CD4-positive, alpha-beta T cell treated with Interleukin-4 for 1 hour (primary cell): ENCODE results near the gene ATP2B3.

Source experiments
- DNase-seq, 2 donors: peaks; one replicate each; pipeline ENCODE4 v3.0.0-alpha.2; 2020 to 2022

Gene ATP2B3

DNA sequence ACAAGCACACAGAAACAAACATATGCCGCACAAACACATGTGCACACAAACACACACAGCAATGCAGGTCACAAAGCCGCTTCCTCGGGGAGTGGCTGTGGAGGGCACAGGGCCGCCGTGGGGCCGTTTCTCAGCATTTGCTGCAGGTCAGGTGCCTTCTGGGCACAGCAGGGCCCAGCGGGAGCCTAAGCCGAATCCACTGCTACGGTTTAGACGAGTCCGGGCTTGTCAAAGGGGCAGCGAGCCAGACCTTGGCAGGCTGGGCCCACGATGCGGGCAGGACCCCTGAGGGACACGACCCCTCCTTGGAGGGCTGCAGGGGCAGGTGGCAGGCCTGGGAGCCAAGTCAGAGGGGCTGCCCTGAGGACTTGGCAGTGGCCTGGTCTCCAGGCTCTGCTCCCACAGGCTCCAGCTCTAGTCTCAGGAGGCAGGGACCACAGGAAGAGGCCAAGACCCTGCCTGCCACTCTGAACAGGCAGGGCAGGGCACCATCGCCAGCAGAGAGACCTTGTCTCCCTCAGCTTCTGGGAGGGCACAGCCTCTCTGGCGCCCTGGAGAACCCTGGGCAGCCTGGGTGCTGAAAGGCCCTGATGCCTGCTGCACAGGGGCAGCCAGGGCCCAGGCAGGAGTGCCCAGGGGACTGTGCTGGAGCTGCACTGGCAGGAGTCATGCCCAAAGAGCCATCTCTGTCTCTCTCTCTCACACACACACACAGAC, 5.5 kb upstream of the ATP2B3 start:
- no peak for DNase-seq

DNA sequence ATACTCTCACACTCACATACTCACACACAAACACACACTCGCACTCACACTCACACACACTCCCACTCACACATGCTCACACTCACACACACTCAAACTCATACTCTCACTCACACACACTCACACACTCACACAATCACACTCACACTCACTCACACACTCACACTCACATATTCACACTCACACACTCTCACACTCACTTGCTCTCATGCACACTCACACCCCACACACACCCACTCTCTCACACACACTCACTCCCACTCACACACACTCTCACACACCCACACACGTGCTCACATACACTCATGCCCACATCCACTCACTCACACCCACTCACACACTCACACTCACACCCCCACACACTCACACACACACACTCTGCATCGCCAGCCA, 4.9 kb upstream of the ATP2B3 start:
- no peak for DNase-seq

DNA sequence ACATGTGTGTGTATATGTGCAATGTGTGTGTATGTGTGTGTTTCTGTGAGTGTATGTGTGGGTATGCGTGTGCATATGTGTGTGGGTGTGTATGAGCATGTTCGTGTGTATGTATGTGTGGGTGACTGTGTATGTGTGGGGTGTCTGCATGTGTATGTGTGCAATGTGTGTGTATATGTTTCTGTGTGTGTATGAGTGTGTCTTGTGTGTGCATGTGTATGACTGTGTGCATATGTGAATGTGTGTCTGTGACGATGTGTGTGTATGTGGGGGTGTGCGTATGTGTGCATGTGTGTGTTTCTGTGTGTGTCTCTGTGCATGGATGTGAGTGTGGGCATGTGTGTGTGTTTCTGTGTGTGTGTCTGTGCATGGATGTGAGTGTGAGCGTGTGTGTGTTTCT, 4.2 kb upstream of the ATP2B3 start:
- no peak for DNase-seq

DNA sequence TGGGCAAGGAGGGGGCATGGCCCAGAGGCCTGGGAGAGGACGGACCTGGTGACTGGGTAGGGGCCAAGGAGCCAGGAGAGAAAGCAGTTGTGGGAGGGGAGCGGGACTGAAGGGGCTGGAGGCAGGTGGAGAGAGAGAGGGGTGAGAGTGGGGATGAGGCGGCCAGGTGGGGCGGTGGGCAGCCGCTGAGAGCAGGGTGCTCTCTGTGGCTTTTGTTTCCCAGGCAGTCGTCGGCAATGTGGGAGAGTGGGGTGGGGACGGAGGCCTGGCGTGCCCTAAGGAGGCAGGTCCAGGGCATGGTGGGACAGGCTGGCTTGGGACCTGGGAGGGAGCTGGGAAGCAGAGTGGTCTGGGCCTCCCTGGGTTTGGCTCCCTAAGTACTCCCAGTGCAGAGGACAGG, 3.2 kb upstream of the ATP2B3 start:
- no peak for DNase-seq

DNA sequence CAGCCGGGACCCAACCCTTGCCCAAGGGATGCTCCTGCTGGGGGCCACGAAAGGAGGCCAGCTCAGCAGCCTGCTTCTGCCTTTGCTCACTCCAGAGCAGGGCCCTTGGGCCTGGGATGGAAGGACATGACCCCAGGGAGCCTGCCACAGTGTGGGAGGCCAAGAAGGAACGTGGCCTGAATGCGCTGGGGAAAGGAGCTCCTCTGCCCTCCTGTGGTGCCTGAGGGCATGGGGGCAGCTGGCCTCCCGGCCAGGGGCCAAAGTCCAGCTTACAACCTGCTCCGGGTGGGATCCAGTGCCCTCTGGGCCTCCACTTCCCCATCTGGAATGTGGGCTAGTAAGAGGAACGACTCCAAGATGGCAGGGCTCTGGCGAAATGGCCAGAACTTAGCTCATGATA, 2.0 kb upstream of the ATP2B3 start:
- DNase-seq: no peak

DNA sequence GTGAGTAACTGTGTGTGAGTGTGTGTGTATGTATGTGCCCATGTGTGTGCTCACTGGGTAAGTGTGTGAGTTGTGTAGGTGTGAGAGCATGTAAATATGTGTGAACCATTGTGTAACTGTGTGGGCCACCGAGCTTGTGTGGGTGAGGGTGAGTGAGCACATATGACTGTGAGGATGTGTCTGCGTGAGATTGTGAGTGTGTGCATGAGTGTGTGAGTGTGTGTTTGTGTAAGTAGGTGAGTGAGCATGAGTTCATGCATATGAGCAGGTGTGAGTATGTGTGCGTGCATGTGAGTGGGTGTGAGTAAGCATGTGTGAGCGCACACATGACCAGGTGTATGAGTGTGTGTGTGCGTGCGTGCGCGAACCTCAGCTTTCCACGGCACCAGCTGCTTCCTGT, 1.4 kb upstream of the ATP2B3 start:
- DNase-seq: no peak

DNA sequence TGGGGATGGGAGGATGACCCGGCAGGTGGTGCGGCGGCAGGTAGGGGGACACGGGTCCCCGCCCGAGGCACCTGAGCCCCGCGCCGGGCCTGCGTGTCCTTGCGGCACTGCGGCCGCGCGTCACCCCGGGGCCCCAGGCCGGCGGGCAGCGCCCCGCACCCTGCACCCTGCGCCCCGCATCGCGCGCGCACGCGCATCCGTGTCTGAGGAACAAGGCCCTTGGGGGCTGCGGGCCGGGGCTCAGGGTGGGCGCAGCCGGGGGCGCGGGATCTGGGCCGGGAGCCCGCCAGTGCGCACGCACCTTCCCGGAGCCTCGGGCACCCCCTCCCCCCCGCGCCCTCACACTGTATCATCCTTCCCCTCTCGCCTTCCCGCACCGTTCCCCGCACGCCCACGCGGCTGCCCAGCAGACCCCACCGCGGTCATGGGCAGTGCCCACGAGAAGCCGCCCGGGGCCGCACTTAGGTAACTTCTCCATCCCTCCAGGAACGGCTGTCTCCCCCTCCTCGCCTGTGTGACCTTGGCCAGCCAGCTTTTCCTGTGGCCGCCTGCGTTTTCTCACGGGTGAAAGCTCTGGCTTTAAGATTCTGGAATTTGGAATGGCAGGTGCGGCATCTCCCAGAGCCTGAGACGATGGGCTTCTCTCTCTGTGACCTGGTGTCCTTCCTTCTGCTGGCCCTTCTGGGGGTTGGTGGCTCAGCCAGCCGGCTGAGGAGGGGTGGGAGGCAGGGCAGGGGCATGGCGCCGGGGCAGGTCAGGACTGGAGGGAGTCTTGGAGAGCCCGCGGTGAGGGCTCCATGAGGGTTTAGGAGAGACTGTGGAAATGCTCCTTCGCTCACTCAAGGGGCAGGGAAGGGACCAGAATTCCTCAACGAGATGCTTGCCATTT, 748 bp downstream of the ATP2B3 start:
- no peak for DNase-seq

DNA sequence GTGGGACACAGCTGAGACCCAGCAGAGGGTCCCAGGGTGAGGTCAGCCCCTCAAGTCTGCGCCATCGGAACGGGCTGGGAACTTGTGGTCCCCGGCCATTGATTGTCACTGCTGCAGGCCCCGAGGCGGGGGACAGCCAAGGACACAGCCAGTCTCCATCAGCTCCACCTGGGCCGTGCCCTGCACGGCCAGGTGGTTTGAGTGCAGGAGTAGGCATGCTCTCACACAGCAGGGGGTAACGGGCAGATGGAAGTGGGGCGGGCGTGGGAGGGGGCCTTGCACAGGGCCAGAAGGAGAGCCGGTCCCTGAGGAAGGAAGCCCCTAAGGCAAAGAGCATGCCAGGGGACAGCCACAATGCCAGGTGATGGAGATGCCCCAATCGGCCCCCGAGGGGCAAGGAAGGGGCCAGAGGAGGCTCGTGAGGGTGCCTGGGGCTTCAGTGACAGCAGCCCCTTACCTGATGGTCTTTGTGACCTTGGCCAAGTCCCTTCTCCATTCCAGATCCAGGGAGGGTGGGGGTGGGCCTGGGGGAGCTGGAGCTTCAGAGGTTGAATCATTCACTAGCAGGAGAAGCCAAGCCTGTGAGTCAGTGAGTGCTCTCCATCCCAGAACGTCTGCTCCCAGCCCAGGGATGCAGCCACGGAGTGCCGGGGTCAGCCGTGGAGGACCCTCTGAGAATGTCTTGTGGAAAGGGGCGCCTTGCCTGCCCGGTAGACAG, 2.3 kb downstream of the ATP2B3 start:
- DNase-seq: no peak

DNA sequence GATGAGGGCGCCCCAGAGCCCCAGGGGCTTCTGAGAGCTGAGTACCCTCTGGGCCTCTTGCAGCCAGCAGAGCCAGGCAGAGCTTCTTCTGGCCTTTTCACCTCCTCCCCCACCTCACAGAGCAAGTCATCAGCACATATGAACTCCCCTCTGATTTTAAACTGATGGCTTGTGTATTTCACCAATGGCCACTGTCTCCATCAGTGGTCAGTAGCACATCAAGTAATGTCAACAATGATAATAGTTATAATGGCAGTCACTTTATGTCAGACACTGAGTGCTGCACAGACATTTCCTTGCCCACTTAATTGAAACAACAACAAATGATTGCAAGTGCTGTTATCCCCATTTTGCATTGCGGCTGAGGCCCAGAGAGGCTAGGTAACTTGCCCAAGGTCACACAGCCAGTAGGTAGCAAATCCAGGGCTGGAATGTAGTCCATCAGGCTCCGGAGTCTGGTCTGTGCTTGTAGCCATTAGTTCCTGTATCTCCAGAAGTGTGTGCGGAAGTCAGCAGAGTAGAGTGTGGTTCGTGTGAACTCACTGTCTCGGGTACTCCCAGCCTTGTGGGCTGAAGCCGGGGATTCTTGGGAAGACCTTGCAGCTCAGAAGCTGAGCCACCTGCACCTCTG, 3.0 kb downstream of the ATP2B3 start:
- no peak for DNase-seq

DNA sequence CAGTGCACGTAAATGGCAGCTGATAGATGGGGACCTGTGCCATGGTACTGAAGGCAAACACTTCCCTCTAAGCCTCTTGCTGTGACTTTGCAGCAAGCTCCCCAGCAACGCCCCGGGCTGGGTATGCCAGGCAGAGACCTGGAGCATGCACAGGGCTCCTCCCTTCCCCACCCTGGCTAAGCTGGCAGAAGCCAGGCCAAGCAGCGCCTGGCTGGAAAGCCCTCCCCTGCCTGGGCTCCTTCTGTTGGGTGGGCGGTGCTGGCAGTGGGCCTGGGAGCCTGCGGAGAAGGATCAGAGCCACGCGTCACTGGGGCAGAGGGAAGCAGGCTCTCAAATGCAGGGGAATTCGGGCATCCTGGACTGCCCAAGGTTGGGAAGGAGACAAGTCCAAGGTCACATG, 3.6 kb downstream of the ATP2B3 start:
- no peak for DNase-seq

DNA sequence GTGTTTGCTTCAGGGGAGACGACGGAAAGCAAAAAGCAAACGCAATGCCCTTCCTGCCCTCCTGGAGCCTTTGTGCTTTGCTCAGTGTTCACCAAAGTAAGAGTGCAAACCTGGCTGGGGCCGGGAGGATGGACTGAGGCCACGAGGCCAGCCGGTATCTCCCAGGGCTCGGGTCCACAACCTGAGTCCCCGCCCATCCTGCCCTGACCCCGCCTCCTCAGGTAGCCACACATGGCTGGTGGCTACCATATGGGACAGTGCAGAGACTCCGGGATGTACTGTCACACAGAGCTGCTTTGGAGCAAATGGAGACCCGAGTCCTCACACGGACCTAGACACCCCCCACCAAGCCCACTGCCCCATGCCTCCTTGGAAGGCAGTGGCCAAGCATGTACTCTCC, 4.8 kb downstream of the ATP2B3 start:
- DNase-seq: no peak

DNA sequence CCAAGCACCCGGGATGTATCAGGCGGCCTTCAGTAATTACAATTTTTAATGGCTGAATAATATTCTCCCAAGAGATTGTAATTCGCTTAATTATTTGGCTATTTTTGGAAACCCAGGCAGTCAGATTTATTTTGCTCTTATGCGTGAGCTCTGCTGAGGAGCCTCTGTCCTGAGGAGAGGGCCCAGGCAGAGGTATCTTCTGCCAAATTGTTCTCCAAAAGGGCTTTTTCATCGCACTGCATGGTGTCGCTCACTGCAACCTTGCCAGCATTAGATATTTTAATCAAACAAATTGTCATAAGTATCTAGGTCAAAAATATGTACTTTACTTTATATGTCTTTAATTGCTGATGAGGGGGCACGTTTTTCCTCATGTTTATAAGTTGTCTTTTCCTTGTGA, 5.8 kb downstream of the ATP2B3 start:
- no peak for DNase-seq

DNA sequence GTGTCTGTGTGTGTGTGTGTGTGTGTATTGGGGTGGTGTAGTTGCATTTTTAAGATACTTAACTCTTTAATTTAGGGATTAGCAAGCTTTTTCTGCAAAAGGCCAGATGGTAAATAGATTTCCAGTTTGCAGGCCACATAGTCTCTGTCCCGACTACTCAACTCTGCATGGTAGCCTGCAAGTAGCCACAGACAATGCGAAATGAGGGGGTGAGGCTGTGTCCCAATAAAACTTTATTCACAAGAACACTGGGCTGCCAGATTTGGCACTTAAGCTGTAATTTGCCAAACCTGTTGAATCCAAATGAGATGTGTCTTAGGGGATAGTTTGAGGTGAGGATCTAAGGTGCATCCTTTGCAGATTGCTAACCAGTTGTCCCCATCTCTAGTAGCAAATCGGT, 6.8 kb downstream of the ATP2B3 start:
- no peak for DNase-seq

DNA sequence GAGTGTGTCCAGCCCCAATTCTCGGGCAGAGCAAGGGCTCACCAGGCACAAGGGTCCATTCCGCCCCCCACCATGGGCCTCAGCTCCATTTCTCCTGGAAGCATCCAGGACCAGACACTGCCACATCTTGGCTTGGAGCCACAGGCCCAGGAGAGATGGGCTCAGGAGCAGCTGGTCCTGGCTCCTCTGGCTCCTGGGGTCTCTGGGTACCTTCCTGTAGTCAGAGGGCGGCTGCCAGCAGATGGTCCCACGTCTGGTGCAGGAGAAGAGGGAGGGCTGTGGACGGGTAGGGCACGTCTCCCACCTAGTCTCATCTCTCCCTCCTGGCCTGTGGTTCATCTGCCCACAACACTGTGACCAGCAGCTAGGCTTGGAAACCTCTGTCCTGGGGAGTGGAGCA, 8.0 kb downstream of the ATP2B3 start:
- no peak for DNase-seq

DNA sequence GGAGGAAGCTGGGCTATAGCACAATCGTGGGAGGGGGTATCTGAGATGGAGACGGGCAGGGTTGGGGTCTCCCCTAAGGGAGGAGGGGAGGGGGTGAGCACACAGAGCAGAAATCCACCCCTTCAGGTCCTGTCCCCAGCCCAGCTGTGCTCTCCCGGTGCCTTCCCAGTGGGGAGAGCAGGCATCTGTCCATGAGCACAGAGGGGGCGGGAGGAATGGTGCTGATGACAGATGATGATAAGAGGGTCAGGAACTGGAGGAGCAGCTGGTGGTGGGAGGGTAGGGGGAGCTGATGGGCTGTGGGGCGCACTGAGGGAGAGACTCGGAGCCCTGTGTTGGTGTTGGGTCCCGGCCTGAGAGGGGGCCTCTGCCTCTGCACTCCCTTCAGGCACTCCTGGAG, 8.6 kb downstream of the ATP2B3 start:
- no peak for DNase-seq

DNA sequence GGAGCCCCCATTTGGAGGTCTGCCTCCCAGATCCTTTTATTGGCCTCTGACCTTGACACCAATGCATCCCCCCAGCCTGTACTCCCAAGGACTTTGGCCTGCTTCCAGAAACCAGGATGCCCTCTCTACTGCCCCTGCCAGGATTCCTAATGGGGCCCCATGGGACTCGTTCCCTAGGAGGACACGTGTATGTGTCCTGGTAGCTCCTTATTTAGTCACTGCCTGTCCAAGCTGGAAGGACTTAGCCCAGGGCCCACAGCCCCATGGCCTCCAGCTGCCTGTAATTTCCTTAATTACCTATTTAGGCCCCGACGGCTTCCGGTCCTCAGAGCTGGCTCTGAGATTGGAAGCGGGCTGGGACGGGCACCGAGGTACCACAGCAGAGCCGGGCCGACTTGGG, 9.4 kb downstream of the ATP2B3 start:
- DNase-seq: no peak

DNA sequence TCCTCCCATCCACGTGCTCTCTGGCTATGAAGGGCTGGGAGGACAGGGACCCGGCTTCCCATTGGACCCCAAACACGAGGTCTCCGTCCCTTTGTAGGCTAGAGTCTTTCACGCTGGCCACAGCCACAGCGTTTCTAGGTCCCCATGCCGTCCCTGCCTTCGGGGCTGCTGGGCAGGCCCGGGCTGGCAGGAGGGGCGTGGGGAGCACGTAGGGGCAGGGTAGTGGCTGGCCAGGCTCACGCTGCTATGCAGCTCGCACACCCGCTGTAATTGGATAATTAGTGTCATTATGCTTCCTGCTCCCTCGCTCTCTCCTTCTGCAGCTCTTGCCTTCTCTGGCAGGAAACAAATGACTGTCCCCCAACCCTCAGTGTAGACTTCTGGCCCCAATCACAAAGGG, 9.8 kb downstream of the ATP2B3 start:
- DNase-seq: no peak

DNA sequence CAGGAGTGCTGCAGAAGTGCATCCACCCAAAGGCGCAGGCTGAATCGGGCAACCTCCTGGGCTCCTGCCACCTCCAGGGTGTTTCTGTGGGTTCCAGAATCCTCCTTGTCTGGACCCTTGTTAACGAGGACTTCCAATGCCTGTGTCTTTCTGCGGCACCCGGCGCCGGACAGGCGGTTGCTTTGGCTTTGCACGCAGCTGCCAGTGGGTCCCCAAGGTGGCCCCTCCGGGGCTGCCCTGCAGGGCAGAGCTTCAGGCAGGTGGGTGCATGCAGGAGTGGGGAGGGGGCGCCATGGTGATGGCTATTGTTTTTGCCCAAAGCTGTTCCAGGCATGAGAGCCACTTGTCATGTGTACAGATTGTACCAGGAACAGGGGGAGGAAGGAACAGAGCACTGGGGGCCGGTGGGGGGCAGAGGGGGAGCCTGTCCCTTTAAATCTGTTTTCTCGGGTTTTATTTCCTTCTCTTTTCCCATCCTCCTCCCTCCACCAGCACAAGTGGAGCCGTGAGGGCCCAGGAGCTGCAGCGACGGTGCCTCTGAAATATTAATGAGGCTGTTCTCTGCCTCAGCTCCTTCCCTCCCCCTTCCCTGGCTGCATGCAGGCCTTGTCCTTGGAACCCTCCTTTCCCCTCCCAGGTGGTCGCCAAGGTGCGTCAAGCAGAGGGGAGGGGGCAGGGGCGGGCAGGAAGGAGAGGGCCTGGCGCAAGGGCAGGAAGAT, 13.1 kb downstream of the ATP2B3 start:
- DNase-seq: no peak

DNA sequence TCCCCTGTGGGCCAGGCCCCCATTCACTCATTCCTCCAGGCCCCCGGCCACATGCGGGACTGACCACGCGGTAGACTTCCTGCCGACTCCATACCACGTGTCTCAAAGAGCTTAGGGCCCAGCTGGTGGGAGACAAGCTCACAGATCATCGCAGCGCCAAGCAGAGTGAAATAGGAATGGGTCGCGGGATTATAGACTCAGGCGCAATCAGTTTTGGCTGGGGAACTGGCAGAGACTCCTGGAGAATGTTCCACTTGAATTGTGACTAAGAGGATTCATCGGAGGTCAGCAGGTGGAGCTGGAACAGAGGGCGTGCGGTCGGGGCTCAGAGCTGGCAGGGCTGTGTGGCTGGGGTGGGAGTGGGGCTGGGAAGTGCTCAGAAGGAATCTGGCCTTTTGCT, 15.6 kb downstream of the ATP2B3 start:
- DNase-seq: no peak

DNA sequence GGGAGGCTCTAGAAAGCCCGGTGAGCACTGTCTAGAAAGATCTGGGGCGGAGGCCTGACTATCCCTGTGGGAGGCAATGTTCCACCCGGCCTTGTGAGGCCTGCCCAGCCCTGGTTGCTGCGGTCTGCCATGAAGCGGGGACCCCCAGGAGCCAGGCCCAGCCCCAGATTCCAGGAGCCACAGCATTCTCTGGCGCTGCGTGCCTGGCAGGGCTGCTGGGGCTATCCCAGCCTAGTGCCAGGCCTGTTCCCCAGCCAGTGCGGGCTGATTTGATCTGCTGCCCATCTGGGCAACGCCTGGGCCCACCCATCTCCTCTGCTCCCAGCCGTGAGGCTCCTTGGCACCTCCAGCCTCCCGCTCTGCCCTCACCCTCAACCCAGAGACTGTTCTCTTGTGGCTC, 19.6 kb downstream of the ATP2B3 start:
- DNase-seq: no peak

DNA sequence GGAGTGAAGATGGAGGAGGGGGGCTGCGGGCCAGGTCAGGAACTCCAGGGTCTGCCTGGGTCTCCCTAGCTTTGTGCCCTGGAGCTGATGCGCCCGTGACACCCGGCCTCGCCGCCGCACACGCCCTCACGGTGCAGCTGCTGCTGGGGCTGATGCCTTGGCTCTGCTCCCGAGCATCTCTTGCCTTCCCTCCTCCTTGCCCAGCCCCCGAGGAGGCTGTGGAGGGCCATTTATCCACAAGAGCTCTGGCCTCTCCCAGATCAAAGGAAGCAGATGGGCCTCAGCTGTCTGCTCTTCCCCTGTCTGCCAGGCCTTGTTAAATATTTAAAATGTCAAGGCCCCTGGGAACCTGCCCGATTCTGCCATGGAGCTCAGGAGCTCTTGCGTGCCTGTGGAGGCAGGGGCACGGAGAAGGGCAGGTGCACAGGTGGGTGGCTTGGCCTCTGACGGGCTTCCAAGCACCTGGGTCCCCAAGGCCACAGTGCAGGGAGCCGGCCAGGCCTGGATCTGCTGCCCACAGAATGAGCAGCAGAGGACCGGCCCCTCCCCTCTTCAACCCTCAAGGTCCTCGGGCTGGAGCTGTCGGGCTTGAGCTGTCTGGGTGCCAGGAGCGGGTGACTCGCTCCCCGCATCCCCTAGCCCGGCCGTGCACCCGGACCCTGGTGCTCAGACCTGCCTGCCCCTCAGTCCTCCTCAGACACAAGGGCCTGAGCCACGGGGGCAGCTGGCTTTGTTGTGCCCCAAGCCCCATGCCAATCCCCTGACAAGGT, 20.3 kb downstream of the ATP2B3 start:
- DNase-seq: no peak

DNA sequence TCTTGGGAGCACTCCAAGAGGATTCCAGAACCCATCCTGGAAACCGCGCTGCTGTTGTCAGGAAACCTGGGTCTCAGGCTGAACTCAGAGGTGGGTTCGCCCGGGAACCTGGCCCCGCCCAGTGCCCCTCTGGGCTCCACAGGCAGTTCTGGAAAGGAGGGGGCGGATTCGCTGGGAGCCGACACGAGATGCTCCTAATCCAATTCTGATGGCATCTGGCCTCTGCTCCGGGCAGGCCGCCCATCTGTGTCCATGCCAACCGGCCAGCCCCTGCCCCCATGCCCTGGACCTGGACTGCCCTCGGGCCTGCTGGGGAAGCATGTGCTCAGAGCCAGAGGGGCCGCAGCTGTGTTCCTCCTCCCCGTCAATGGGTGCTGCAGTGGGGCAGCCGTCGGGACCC, 21.0 kb downstream of the ATP2B3 start:
- DNase-seq: no peak
